ENCODE data around the gene TRAPPC1. TPM values are rescaled to one million over a fixed set of nuclear protein-coding genes. Genes with fewer than 3 reads are reported as not detected.
A peak's percentile ranks its signal among the peaks of the same experiment; 100 is the strongest.

The TRAPPC1 gene
- total and polyA plus RNA-seq, 2 of the 8 experiments (the other 6 are each of a cell fraction or from before 2014, with no cell fraction given) = 114 to 170 TPM

DNA sequence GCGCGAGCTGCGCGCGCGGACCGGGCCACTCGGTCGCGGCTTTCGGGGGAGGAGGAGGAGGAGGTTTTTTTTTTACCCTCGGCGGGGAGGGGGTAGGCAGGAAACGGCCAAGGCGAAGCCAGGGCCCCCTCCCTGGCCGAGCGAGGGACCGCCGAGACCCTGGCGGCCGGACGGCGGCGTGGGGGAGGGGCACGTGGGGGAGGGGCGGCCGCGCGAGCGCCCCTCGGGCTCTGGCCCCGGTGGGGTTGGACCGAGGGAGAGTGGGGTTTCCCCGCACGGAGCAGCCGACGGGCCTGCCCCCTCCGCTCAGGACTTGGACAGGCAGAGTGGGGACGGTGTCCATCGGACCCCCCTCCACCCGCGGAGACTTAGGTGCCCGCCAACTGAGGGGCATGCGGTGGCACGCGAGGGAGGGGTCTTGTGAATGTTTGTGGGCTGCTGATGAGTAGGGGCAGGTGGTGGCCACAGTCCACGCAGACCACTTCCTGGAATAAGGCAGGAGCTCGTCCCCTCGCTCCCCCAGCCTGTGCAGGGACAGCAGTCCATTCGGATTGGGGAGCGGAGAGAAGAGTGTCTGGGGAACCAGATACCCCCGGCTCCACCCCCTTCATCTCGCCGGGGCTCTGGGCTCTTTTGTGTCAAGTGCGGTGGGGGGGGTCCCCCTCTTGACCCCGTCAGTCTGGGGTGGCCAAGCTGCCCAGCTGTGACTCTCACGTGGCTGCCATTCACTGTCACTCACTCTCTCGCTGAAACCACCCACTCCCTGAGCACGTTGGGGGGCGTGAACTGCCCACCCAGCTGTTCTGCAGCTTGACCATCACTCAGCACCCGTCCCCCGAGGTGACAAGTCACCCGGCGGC is 46.1 kb downstream of the TRAPPC1 start (continued):
- TF ChIP-seq, protein P1, sequence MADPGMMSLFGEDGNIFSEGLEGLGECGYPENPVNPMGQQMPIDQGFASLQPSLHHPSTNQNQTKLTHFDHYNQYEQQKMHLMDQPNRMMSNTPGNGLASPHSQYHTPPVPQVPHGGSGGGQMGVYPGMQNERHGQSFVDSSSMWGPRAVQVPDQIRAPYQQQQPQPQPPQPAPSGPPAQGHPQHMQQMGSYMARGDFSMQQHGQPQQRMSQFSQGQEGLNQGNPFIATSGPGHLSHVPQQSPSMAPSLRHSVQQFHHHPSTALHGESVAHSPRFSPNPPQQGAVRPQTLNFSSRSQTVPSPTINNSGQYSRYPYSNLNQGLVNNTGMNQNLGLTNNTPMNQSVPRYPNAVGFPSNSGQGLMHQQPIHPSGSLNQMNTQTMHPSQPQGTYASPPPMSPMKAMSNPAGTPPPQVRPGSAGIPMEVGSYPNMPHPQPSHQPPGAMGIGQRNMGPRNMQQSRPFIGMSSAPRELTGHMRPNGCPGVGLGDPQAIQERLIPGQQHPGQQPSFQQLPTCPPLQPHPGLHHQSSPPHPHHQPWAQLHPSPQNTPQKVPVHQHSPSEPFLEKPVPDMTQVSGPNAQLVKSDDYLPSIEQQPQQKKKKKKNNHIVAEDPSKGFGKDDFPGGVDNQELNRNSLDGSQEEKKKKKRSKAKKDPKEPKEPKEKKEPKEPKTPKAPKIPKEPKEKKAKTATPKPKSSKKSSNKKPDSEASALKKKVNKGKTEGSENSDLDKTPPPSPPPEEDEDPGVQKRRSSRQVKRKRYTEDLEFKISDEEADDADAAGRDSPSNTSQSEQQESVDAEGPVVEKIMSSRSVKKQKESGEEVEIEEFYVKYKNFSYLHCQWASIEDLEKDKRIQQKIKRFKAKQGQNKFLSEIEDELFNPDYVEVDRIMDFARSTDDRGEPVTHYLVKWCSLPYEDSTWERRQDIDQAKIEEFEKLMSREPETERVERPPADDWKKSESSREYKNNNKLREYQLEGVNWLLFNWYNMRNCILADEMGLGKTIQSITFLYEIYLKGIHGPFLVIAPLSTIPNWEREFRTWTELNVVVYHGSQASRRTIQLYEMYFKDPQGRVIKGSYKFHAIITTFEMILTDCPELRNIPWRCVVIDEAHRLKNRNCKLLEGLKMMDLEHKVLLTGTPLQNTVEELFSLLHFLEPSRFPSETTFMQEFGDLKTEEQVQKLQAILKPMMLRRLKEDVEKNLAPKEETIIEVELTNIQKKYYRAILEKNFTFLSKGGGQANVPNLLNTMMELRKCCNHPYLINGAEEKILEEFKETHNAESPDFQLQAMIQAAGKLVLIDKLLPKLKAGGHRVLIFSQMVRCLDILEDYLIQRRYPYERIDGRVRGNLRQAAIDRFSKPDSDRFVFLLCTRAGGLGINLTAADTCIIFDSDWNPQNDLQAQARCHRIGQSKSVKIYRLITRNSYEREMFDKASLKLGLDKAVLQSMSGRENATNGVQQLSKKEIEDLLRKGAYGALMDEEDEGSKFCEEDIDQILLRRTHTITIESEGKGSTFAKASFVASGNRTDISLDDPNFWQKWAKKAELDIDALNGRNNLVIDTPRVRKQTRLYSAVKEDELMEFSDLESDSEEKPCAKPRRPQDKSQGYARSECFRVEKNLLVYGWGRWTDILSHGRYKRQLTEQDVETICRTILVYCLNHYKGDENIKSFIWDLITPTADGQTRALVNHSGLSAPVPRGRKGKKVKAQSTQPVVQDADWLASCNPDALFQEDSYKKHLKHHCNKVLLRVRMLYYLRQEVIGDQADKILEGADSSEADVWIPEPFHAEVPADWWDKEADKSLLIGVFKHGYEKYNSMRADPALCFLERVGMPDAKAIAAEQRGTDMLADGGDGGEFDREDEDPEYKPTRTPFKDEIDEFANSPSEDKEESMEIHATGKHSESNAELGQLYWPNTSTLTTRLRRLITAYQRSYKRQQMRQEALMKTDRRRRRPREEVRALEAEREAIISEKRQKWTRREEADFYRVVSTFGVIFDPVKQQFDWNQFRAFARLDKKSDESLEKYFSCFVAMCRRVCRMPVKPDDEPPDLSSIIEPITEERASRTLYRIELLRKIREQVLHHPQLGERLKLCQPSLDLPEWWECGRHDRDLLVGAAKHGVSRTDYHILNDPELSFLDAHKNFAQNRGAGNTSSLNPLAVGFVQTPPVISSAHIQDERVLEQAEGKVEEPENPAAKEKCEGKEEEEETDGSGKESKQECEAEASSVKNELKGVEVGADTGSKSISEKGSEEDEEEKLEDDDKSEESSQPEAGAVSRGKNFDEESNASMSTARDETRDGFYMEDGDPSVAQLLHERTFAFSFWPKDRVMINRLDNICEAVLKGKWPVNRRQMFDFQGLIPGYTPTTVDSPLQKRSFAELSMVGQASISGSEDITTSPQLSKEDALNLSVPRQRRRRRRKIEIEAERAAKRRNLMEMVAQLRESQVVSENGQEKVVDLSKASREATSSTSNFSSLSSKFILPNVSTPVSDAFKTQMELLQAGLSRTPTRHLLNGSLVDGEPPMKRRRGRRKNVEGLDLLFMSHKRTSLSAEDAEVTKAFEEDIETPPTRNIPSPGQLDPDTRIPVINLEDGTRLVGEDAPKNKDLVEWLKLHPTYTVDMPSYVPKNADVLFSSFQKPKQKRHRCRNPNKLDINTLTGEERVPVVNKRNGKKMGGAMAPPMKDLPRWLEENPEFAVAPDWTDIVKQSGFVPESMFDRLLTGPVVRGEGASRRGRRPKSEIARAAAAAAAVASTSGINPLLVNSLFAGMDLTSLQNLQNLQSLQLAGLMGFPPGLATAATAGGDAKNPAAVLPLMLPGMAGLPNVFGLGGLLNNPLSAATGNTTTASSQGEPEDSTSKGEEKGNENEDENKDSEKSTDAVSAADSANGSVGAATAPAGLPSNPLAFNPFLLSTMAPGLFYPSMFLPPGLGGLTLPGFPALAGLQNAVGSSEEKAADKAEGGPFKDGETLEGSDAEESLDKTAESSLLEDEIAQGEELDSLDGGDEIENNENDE (IDR thresholded peaks at IDR 0.05; ENCODE audit: insufficient replicate concordance, low read length) = no peak
- TF ChIP-seq CHD2 (IDR thresholded peaks at IDR 0.05; ENCODE audit: low read length) = no peak
- TF ChIP-seq TAF1 (IDR thresholded peaks at IDR 0.05; ENCODE audit: low read depth, low read length) = 0 out of 2 replicates have a peak, but pooled peaks have one; percentile 28
- TF ChIP-seq CBX5 (IDR thresholded peaks at IDR 0.05; ENCODE audit: low read depth, low read length) = no peak
- no peak for TF ChIP-seq SIRT6 (IDR thresholded peaks at IDR 0.05; ENCODE audit: low read length)
- TF ChIP-seq RNF2 (IDR thresholded peaks at IDR 0.05; ENCODE audit: borderline replicate concordance, low read depth, low read length, missing control alignments, poor library complexity, severe bottlenecking) = no peak
- TF ChIP-seq JUN (IDR thresholded peaks at IDR 0.05; ENCODE audit: low read depth, low read length) = no peak
- no peak for TF ChIP-seq TAF7 (optimal IDR thresholded peaks at IDR 0.05; ENCODE audit: borderline replicate concordance, low read depth, low read length)
- TF ChIP-seq JUND (IDR thresholded peaks at IDR 0.05; ENCODE audit: low read length) = no peak
- no peak for TF ChIP-seq SAP30 (IDR thresholded peaks at IDR 0.05; ENCODE audit: insufficient read depth, insufficient replicate concordance, low read length)
